Gastroesophageal sphincter (tissue), 4 donors: Measurements from ENCODE around the gene CRYGD. TPM values are rescaled to one million over a fixed set of nuclear protein-coding genes. Genes with fewer than 3 reads are reported as not detected.

Experiments
- ATAC-seq: fragments of 150-250 bp; one replicate; pipeline ENCODE4 v1.9.1; 2016; ENCODE audit warnings: mild to moderate bottlenecking, moderate library complexity
- H3K27ac ChIP-seq, 4 donors: fragments of 200-600 bp; sonication (generic) in 3 of 4; 1 replicate in 3 of 4; 2 replicates in 1 of 4; pipeline ENCODE4 v1.5.1; 2016 to 2019
- H3K27me3 ChIP-seq: fragments of 200-600 bp; sonication (generic); one replicate; pipeline ENCODE4 v1.5.1; 2019
- H3K36me3 ChIP-seq, 2 donors: fragments of 200-600 bp; sonication (generic); one replicate each; pipeline ENCODE4 v1.5.1; 2019; ENCODE audit warnings: control low read depth in 1 of 2
- H3K4me1 ChIP-seq, 3 donors: fragments of 200-600 bp; sonication (generic); 1 replicate in 2 of 3; 2 replicates in 1 of 3; pipeline ENCODE4 v1.5.1; 2016 to 2019; ENCODE audit warnings: control low read depth in 2 of 3
- H3K4me3 ChIP-seq, 2 donors: fragments of 200-600 bp; sonication (generic); one replicate each; pipeline ENCODE4 v1.5.1; 2019; ENCODE audit warnings: mild to moderate bottlenecking in 1 of 2, moderate library complexity in 1 of 2
- H3K9me3 ChIP-seq, 3 donors: fragments of 200-600 bp; sonication (generic); one replicate each; pipeline ENCODE4 v1.5.1; 2017 to 2019; ENCODE audit warnings: control low read depth in 2 of 3
- CTCF ChIP-seq, 4 experiments: fragments of 200-600 bp in 2 of 4; fragments of 450-650 bp in 2 of 4; sonication (generic) in 1 of 4; IDR thresholded peaks; one replicate each; pipeline ENCODE4 v1.5.1; 2017 to 2019; ENCODE audit warnings: antibody characterized with exemption in 4 of 4, mild to moderate bottlenecking in 2 of 4, moderate library complexity in 2 of 4
- EP300 ChIP-seq: sonication (generic); formaldehyde crosslinking; IDR thresholded peaks from one replicate; pipeline ENCODE4 v1.6.1; 2017; ENCODE audit warnings: antibody characterized with exemption, mild to moderate bottlenecking
- POLR2A ChIP-seq, 2 donors: fragments of 450-650 bp; IDR thresholded peaks; one replicate each; pipeline ENCODE4 v1.6.1; 2017; ENCODE audit warnings: antibody characterized with exemption in 2 of 2, mild to moderate bottlenecking in 2 of 2, moderate library complexity in 1 of 2
- POLR2AphosphoS5 ChIP-seq: sonication (generic); formaldehyde crosslinking; IDR thresholded peaks from one replicate; pipeline ENCODE4 v1.6.1; 2017; ENCODE audit warnings: antibody characterized with exemption
- WGBS, 2 donors: methylation state at CpG; one replicate each; pipeline ENCODE4 v1.1.5; 2018; ENCODE audit warnings: low coverage in 1 of 2; 5-methylcytosine and 5-hydroxymethylcytosine counted together
- total RNA-seq, 4 donors: library from RNA; depleted of rRNA; stranded (reverse); fragments of >200 nt; gene quantifications; one replicate each; pipeline ENCODE4 v1.1.0, GENCODE V29; 2016

The CRYGD gene
- total RNA-seq, 4 donors from 2014 or later, result not detected

- no peaks in the 10 kb centered on the region for H3K27me3 ChIP-seq
- H3K36me3 ChIP-seq, result no peaks in the 10 kb centered on the region
- peaks cover 0 to 5% (median 0%) of the 10 kb centered on the region in 3 donors for H3K9me3 ChIP-seq
- no peak overlapping the region for H3K27ac ChIP-seq
- no peak for ATAC-seq
- no peaks in the 10 kb centered on the region for H3K4me1 ChIP-seq
- no peak for TF ChIP-seq CTCF (IDR thresholded peaks at IDR 0.05)
- no peak for TF ChIP-seq EP300
- TF ChIP-seq POLR2A (IDR thresholded peaks at IDR 0.05), result no peak
- no peak for TF ChIP-seq POLR2AphosphoS5
- no peak overlapping the region for H3K4me3 ChIP-seq
Observed at GRCh38 chr2:208153156-208153555, 28.8 kb upstream of the CRYGD start.

- 80 to 90% methylated on average over 1 of the region's 1 CpG for WGBS, 2 donors
- Histone ChIP-seq H3K9me3 (peaks cover 0 to 5% (median 0%) of the 10 kb centered on the region in 3 donors), H3K27ac (no peak overlapping the region), H3K4me1 (no peaks in the 10 kb centered on the region), H3K27me3 (peaks cover 5% of the 10 kb centered on the region), H3K36me3 (no peaks in the 10 kb centered on the region), H3K4me3 (no peak overlapping the region)
- TF ChIP-seq CTCF (IDR thresholded peaks at IDR 0.05) (no peak), EP300 (no peak), POLR2A (IDR thresholded peaks at IDR 0.05) (no peak), POLR2AphosphoS5 (no peak)
- no peak for ATAC-seq
Observed at GRCh38 chr2:208150956-208151355, 26.6 kb upstream of the CRYGD start.

GRCh38 chr2:208150094-208150493 lies 25.8 kb upstream of the CRYGD start:
- Histone ChIP-seq H3K4me1 (no peaks in the 10 kb centered on the region), H3K27me3 (peaks cover 7% of the 10 kb centered on the region), H3K36me3 (no peaks in the 10 kb centered on the region), H3K9me3 (peaks cover 0 to 5% (median 0%) of the 10 kb centered on the region in 3 donors), H3K4me3 (no peak overlapping the region), H3K27ac (no peak overlapping the region)
- no peak for ATAC-seq
- TF ChIP-seq CTCF (IDR thresholded peaks at IDR 0.05), result no peak
- TF ChIP-seq POLR2AphosphoS5, result no peak
- TF ChIP-seq POLR2A (IDR thresholded peaks at IDR 0.05), result no peak
- no peak for TF ChIP-seq EP300

- ATAC-seq, result no peak
- no peak overlapping the region for H3K27ac ChIP-seq
- no peaks in the 10 kb centered on the region for H3K36me3 ChIP-seq
- WGBS, 2 donors, result 72 to 73% methylated on average over 2 of the region's 2 CpGs
- no peak overlapping the region for H3K4me3 ChIP-seq
- TF ChIP-seq POLR2A (IDR thresholded peaks at IDR 0.05) (no peak), CTCF (IDR thresholded peaks at IDR 0.05) (no peak), POLR2AphosphoS5 (no peak), EP300 (no peak)
- H3K9me3 ChIP-seq, result peaks cover 0 to 5% (median 0%) of the 10 kb centered on the region in 3 donors
- no peaks in the 10 kb centered on the region for H3K4me1 ChIP-seq
- peaks cover 7% of the 10 kb centered on the region for H3K27me3 ChIP-seq
Observed at GRCh38 chr2:208148803-208149202, 24.5 kb upstream of the CRYGD start.

- WGBS, 2 donors, result 92% methylated on average over 2 of the region's 3 CpGs; no CpG with 5 or more reads in 1 of the 2 donors
Observed at GRCh38 chr2:208147759-208148158, 23.4 kb upstream of the CRYGD start.

More at GRCh38 chr2:208147759-208148158, 23.4 kb upstream of the CRYGD start:
- TF ChIP-seq EP300 (no peak), CTCF (IDR thresholded peaks at IDR 0.05) (no peak), POLR2AphosphoS5 (no peak), POLR2A (IDR thresholded peaks at IDR 0.05) (no peak)
- Histone ChIP-seq H3K27me3 (peaks cover 7% of the 10 kb centered on the region), H3K27ac (no peak overlapping the region), H3K4me1 (no peaks in the 10 kb centered on the region), H3K4me3 (no peak overlapping the region), H3K36me3 (no peaks in the 10 kb centered on the region), H3K9me3 (peaks cover 0 to 5% (median 0%) of the 10 kb centered on the region in 3 donors)
- no peak for ATAC-seq
